ENCODE data around the gene CDKN1C.

CDKN1C gene

DNA sequence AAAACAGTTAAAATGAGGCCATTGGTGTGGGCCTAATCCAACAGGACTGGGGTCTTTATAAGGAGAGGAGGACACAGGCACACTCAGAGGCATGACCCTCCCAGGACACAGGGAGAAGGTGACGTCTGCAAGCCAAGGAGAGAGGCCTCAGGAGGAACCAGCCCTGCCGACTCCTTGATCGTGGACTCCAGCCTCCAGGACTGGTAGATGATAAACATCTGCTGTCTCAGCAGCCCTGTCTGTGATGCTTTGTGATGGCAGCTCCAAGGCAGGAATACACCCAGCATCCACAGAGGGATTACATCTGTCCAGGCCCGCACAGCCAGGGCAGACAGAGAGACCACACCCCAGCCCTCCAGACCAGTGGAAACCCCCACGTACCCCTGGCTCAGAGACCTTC, 18.4 kb downstream of the CDKN1C start:
- DNase-seq, result no peak

DNA sequence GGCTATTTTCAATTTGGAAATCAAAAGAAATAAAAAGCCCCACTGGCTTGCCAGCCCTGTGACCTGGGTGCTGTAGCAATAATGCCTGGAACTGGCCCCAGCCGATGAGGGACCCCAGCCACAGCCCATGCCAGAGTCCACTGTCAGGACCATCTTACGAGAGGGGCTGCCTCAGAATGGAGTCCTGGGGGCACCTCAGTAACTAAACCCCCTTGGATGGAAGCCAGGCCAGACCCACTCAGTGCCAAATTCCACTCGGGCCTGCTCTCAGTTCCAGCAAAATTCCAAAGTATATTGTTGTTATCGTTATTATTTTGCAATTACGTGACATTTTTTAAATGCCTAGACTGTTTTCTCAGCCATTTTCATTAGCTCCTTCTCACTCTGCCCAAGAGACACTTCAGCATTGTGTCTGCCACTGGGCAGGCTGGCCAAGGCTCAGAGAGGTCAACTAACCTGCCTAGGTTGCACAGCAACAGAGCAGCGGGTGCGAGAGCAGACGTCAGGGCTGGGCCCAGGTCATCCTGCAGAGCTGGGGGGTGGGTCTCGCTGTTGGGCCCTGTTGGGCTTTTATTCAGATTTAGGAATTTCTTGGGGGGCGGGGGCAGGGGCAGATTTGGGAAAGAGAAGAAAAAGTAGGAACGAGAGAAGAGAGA, 19.5 kb downstream of the CDKN1C start:
- no peak for DNase-seq

GRCh38 chr11:2864901-2865300, 20.7 kb downstream of the CDKN1C start:
- no peak for DNase-seq

GRCh38 chr11:2863276-2863618, 22.3 kb downstream of the CDKN1C start:
- no peak for DNase-seq

- no peak for DNase-seq
These were observed 22.9 kb downstream of the CDKN1C start for GRCh38 chr11:2862395-2863275.

DNA sequence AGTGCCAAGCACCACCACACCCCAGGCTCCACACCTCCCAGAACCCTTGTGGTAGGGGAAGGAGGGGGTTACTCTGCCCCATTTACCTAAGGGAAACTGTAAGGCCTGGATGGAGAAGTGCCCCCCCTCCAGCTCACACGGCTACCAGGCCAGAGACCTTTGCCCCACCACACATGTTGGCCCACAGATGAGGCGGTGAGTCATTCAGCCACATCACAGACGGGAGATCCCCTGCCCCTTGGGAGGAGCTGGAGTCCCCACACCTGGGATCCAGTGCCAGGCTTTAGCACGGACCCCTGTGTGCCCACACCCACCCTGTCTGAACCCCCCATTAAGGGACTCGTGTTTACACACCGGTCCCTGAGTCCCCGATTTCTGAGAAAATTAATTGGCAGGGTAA, 24.9 kb downstream of the CDKN1C start:
- DNase-seq, result no peak

DNA sequence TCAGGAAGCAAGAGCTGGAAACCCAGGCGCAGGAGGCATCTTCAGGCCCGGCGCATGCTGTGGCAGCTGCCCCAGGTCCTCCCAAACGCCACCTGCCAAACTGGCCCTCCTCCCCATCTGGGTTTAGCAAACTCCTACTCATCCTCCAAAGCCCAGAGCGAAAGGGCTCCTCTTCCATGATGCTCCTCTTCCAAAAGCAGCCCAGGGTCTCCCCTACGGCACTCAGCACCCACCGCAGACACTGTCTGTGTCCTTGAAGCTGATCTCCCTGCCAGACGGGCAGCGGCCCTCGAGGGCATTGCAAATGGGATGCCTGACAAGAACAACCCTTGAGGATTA, 25.9 kb downstream of the CDKN1C start:
- DNase-seq, result no peak

DNA sequence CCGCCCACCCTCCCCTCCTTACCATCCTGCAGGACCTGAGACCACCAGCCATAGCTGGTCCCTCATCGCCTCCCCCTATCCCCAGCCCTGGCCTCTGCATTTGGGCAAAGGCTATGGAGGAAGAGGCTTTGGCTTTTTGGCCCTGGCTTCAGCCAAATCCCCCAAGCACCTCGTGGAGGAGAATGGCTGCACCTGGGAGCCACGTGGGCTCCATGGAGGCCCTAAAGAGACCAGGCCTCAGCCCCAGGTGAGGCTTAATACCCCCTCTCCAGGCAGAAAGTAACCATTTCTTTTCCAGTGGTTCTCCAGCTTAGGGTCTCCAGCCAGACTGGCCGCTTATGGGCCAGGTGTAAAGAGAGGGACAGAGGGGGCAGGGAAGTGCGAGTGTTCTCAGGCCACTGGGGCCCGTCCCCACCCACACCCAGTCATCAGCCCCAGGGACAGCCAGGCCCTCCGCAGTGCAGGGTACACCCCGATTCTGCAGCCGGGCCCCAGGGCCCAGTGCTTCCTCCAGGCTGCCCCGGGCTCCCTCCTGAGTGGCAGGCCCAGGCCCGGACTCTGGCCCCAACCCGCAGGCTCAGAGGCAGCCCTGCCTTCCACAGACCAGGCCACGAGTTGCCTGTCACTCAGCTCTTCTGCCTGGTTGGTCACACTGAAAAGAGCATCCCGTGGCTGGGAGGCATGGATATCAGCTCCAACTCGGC, 26.4 kb downstream of the CDKN1C start:
- DNase-seq, result no peak

DNA sequence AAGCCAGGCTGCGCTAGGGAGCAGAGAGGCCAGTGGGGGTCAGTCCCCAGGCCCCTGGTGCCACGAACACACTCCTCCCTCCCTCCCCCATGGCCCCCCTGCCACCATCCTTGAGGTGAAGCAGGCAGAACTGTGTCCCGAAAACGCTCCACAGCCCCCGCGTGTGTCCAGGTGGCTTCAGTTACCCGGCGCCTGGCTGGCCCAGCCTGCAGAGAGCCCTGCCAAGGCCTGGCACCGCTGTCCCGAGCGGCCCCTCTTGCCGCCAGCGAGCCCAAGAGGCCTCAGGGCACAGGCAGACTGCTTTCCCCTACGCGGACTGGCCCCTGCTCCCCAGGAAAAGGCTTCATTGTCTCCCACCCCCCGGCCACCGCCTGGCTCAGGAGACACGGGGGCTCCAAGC, 27.7 kb downstream of the CDKN1C start:
- no peak for DNase-seq

GRCh38 chr11:2857276-2857675, 28.3 kb downstream of the CDKN1C start:
- DNase-seq, result no peak

DNA sequence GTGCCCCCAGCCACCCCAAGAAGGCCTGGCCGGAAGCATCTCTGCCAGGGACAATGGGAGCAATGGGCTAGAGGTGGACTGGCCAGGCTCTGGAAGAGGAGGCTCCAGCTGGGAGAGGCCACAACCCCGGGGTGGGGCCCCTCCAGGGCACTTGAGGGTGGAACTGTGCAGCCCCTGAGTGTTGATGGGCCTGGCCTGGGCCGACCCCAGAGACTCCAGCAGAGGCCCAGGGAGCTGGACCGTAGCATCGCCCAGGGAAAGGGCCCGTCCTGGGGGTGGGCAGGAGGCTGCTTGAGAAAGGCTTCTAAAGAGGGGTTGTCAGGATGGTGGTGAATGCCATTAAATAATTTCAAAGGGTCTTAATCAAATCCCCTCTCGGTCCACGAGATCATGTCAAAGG, 30.4 kb downstream of the CDKN1C start:
- DNase-seq, result no peak

- DNase-seq, result no peak
These were observed 31.5 kb downstream of the CDKN1C start for GRCh38 chr11:2853997-2854560.

DNA sequence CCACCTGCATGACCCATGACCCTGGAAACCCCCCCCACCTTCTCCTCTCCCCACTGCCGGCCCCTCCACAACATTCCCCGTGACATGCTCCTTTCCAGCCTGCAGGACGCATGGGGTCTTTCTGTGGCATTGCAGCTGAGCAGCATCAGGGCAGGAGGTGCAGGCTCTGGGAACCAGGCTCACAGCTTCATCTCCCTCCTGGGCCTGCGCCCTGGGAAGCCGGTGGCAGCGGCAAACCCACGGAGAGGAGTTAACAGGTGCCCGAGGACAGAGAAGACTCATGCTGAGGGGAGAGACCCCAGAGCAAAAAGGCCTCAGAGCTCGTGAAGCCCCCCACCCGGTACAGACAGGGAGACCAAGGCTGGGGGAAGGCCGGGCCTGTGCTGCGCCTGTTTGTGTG, 32.2 kb downstream of the CDKN1C start:
- DNase-seq, result no peak

GRCh38 chr11:2849994-2850770, 35.4 kb downstream of the CDKN1C start:
- no peak for DNase-seq

DNA sequence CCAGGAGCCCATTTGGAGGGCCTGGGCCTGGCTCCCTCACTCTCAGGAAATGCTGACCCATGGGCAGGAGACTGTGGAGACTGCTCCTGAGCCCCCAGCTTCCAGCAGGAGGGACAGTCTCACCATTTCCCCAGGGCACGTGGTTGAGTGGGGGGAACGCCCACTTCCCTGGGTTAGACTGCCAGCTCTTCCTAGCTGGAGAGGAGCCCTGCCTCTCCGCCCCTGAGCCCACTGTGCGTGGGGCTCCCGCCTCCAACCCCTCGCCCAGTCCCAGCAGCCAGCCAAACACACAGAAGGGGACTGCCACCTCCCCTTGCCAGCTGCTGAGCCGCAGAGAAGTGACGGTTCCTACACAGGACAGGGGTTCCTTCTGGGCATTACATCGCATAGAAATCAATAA, 37.1 kb downstream of the CDKN1C start:
- DNase-seq, result no peak

DNA sequence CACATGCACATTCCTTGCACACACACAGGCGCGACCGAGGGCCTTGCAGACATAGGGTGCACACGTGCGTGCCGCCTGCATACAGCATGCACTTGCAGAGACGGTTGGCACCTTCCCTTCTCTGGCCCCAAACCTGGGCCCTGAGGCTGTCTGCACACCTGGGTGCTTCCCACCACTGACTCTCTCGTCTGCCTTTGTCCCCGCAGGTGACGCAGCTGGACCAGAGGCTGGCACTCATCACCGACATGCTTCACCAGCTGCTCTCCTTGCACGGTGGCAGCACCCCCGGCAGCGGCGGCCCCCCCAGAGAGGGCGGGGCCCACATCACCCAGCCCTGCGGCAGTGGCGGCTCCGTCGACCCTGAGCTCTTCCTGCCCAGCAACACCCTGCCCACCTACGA, 38.0 kb downstream of the CDKN1C start:
- no peak for DNase-seq

DNA sequence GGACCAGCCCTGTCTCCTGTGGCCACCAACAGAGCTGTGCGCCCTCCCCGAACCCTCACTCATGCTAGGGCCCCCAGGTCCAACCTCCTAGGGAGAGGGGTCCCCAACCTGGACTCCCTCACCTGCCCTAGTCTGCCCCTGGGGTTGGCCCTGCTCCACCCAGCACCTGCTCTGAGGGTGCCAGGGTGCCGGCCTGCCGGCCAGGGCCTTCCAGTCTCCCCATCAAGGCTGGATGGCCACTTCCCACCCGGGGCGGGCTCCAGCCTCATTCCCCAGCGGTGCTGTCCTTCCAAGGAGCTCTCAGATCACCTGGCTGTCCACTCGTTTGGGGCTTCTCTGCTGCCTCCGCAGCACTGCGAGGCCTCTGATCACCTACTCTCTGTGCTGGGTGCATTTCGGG, 39.1 kb downstream of the CDKN1C start:
- DNase-seq, result no peak

GRCh38 chr11:2846056-2846455, 39.5 kb downstream of the CDKN1C start:
- DNase-seq, result no peak

- DNase-seq, result no peak
These were observed 40.6 kb downstream of the CDKN1C start for GRCh38 chr11:2844996-2845395.

DNA sequence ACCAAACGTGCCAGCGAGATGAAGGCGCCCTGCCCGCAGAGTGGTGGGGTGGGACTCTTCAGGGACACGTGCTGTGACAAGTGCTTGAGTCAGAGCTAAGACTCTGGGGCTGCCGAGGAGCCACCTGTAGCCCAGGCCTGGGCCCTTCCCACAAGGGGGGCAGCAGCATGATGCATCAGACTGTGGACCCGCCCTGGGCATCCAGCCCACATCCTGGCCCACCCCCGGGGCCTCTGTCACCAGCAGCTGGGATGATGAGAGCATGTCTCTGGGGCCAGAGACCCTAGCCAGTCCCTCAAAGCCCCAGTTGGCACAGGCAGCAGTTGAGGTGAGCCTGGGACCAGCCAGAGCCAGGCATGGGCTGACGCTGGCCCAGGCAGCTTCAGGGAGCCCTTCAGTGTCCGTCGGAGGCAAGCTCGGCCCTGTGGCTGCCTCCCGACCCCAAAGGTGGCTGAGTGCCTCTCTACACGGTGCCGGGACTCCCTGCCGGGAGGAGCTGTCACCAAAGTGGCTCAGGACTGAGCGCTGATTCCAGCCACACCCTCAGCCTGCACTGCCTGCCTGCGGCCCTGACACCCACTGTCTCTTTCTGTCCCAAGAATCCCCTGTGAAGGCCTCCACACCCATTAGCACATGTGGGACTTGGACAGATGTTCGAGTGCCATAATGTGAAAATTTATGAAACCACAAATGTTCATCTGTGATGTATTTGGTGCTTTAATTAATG, 41.3 kb downstream of the CDKN1C start:
- no peak for DNase-seq

DNA sequence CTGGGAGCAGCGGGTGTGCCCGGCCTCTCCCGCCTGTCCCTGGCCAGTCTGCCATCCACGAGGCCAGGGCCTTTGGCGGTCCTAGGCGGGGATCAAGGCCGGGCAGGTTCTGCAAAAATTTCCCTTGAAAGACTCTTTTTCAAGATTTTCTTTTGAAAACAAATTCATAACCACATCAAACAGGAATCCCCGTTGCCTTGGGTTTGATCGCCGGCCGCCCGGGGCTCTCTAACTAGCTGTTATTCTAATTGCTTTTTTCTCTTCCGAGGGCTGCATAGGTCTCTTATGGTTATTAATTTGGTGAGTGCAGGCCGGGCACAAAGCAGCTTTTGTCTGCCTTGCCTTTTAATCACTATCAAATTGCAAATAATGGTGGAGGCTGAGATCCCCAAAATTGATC, 42.0 kb downstream of the CDKN1C start:
- DNase-seq, result no peak

DNA sequence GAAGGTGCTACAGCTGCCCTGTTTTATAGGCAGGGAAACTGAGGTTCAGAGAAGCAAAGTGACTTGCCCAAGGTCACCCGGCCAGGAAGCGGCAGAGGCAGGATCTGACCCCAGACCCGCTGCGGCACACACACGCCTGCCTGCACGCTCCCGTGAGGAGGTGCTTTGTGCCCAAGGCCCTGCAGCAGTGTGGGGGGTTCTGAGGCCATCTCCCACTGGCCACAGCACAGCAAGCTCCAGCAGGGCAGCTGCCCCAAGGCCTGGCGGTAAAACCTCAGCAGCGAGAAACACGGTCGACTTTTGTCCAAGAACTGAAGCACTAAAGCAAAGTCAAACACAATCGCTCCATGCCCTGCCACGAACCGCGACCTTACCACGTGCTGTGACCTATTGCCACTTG, 42.7 kb downstream of the CDKN1C start:
- DNase-seq, result no peak

Data from cortex of kidney (tissue), 1 donor.